ENCODE data around the gene DIP2C.

Gene DIP2C

DNA sequence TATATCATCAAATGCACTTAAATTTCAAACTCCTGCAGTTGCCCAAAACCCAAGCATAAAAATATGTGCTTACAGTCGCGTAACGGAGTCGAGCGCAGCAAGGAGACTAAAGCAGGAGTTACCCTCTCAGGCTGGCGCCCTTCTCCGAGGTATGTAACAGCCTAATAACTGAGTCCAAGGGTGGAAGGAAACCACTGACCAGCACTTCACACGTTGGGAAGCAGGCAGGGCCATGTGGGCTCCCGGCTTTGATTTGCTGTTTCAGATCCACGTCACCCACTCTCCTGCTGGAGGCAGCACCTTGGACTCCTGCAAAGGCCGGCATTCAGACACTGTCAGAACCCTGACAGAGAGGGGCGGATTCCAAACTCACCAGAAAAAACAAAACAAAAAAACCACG is 123.8 kb downstream of the DIP2C start:
- DNase-seq (no peak), ATAC-seq (ENCODE audit: insufficient read depth, low read depth) (no peak)
- Histone ChIP-seq H3K9ac (ENCODE audit: low read depth, low read length) (no peak overlapping the region), H3K27ac (ENCODE audit: low read length) (no peak overlapping the region), H4K20me1 (ENCODE audit: insufficient read depth, low read length) (no peaks in the 10 kb centered on the region), H3K36me3 (ENCODE audit: insufficient read depth, low read length) (no peaks in the 10 kb centered on the region), H3K4me1 (ENCODE audit: insufficient read depth, low read length) (no peaks in the 10 kb centered on the region), H3K4me3 (ENCODE audit: low read depth in 1 of 2, low read length in 2 of 2) (no peak overlapping the region), H3K9me3 (ENCODE audit: insufficient read depth, low read length, severe bottlenecking) (no peaks in the 10 kb centered on the region), H3K27me3 (ENCODE audit: insufficient read depth, low read length, poor library complexity) (peaks cover 12% of the 10 kb centered on the region), H3K79me2 (ENCODE audit: insufficient read depth, low read length) (no peaks in the 10 kb centered on the region), H2AFZ (ENCODE audit: low read depth, low read length) (no peak overlapping the region), H3K4me2 (ENCODE audit: insufficient read depth, low read length) (no peak overlapping the region)
- TF ChIP-seq EZH2 (IDR thresholded peaks at IDR 0.05; ENCODE audit: borderline replicate concordance, low read depth, low read length, severe bottlenecking), result no peak
- TF ChIP-seq, protein P1, sequence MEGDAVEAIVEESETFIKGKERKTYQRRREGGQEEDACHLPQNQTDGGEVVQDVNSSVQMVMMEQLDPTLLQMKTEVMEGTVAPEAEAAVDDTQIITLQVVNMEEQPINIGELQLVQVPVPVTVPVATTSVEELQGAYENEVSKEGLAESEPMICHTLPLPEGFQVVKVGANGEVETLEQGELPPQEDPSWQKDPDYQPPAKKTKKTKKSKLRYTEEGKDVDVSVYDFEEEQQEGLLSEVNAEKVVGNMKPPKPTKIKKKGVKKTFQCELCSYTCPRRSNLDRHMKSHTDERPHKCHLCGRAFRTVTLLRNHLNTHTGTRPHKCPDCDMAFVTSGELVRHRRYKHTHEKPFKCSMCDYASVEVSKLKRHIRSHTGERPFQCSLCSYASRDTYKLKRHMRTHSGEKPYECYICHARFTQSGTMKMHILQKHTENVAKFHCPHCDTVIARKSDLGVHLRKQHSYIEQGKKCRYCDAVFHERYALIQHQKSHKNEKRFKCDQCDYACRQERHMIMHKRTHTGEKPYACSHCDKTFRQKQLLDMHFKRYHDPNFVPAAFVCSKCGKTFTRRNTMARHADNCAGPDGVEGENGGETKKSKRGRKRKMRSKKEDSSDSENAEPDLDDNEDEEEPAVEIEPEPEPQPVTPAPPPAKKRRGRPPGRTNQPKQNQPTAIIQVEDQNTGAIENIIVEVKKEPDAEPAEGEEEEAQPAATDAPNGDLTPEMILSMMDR (IDR thresholded peaks at IDR 0.05; ENCODE audit: borderline replicate concordance, extremely low read depth, low read length, poor library complexity, severe bottlenecking), result no peak

GRCh38 chr10:565146-565545 is 124.3 kb downstream of the DIP2C start:
- Histone ChIP-seq H3K9ac (ENCODE audit: low read depth, low read length) (no peak overlapping the region), H3K9me3 (ENCODE audit: insufficient read depth, low read length, severe bottlenecking) (no peaks in the 10 kb centered on the region), H2AFZ (ENCODE audit: low read depth, low read length) (no peak overlapping the region), H3K36me3 (ENCODE audit: insufficient read depth, low read length) (no peaks in the 10 kb centered on the region), H3K4me1 (ENCODE audit: insufficient read depth, low read length) (no peaks in the 10 kb centered on the region), H3K4me3 (ENCODE audit: low read depth in 1 of 2, low read length in 2 of 2) (no peak overlapping the region), H3K27ac (ENCODE audit: low read length) (no peak overlapping the region), H3K4me2 (ENCODE audit: insufficient read depth, low read length) (no peak overlapping the region), H3K79me2 (ENCODE audit: insufficient read depth, low read length) (no peaks in the 10 kb centered on the region), H4K20me1 (ENCODE audit: insufficient read depth, low read length) (no peaks in the 10 kb centered on the region), H3K27me3 (ENCODE audit: insufficient read depth, low read length, poor library complexity) (peaks cover 11% of the 10 kb centered on the region)
- DNase-seq, result no peak
- TF ChIP-seq EZH2 (IDR thresholded peaks at IDR 0.05; ENCODE audit: borderline replicate concordance, low read depth, low read length, severe bottlenecking), result no peak
- TF ChIP-seq, protein P1 (IDR thresholded peaks at IDR 0.05; ENCODE audit: borderline replicate concordance, extremely low read depth, low read length, poor library complexity, severe bottlenecking), result no peak
- no peak for ATAC-seq (ENCODE audit: insufficient read depth, low read depth)

- ATAC-seq (ENCODE audit: insufficient read depth, low read depth) (no peak), DNase-seq (no peak)
- Histone ChIP-seq H4K20me1 (ENCODE audit: insufficient read depth, low read length) (no peaks in the 10 kb centered on the region; the same call in 1 of the 2 replicates), H3K4me2 (ENCODE audit: insufficient read depth, low read length) (no peak overlapping the region), H2AFZ (ENCODE audit: low read depth, low read length) (no peak overlapping the region), H3K4me1 (ENCODE audit: insufficient read depth, low read length) (no peaks in the 10 kb centered on the region), H3K27ac (ENCODE audit: low read length) (no peak overlapping the region), H3K27me3 (ENCODE audit: insufficient read depth, low read length, poor library complexity) (peaks cover 18% of the 10 kb centered on the region), H3K4me3 (ENCODE audit: low read depth in 1 of 2, low read length in 2 of 2) (no peak overlapping the region), H3K9me3 (ENCODE audit: insufficient read depth, low read length, severe bottlenecking) (no peaks in the 10 kb centered on the region), H3K36me3 (ENCODE audit: insufficient read depth, low read length) (no peaks in the 10 kb centered on the region), H3K79me2 (ENCODE audit: insufficient read depth, low read length) (no peaks in the 10 kb centered on the region), H3K9ac (ENCODE audit: low read depth, low read length) (no peak overlapping the region)
- TF ChIP-seq EZH2 (IDR thresholded peaks at IDR 0.05; ENCODE audit: borderline replicate concordance, low read depth, low read length, severe bottlenecking), result no peak
- TF ChIP-seq, protein P1 (IDR thresholded peaks at IDR 0.05; ENCODE audit: borderline replicate concordance, extremely low read depth, low read length, poor library complexity, severe bottlenecking), result no peak
These were observed 125.6 kb downstream of the DIP2C start for GRCh38 chr10:563827-564226.

DNA sequence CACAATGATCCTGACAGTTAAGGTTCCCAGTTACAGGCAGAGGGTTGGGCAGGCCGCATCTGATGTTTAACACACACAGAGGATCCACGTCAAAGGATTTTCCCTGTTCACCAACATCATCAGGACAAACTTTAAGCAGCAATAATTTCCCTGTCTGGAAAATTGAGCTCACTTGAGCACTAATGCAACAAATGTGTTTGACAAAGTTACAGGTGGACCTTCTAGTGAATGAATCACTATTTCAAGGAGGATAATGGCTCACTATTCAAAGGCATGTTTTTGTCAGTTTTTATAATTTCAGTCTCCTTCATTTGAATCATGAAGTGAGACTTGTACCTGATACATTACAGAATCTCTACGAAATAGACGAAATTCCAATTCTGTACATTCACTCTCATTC is 127.3 kb downstream of the DIP2C start:
- Histone ChIP-seq H3K4me2 (ENCODE audit: insufficient read depth, low read length) (no peak overlapping the region), H3K27ac (ENCODE audit: low read length) (no peak overlapping the region), H4K20me1 (ENCODE audit: insufficient read depth, low read length) (no peaks in the 10 kb centered on the region; the same call in 1 of the 2 replicates), H3K4me3 (ENCODE audit: low read depth in 1 of 2, low read length in 2 of 2) (no peak overlapping the region), H3K27me3 (ENCODE audit: insufficient read depth, low read length, poor library complexity) (peaks cover 18% of the 10 kb centered on the region), H3K9ac (ENCODE audit: low read depth, low read length) (no peak overlapping the region), H3K79me2 (ENCODE audit: insufficient read depth, low read length) (no peaks in the 10 kb centered on the region), H3K36me3 (ENCODE audit: insufficient read depth, low read length) (no peaks in the 10 kb centered on the region), H3K9me3 (ENCODE audit: insufficient read depth, low read length, severe bottlenecking) (no peaks in the 10 kb centered on the region), H3K4me1 (ENCODE audit: insufficient read depth, low read length) (no peaks in the 10 kb centered on the region), H2AFZ (ENCODE audit: low read depth, low read length) (no peak overlapping the region)
- no peak for DNase-seq
- TF ChIP-seq, protein P1 (IDR thresholded peaks at IDR 0.05; ENCODE audit: borderline replicate concordance, extremely low read depth, low read length, poor library complexity, severe bottlenecking), result no peak
- TF ChIP-seq EZH2 (IDR thresholded peaks at IDR 0.05; ENCODE audit: borderline replicate concordance, low read depth, low read length, severe bottlenecking), result no peak
- no peak for ATAC-seq (ENCODE audit: insufficient read depth, low read depth)

All from DND-41 (cell line).